SU-DHL-6 (cell line): ENCODE data around the gene PIPOX.

Experiments
- CTCF ChIP-seq: fragments of 200-600 bp; sonication (generic); IDR thresholded peaks from one replicate; pipeline ENCODE4 v1.5.1; 2017; ENCODE audit warnings: antibody characterized with exemption, mild to moderate bottlenecking, low read length, moderate library complexity; ENCODE audit not compliant: insufficient read depth, poor library complexity, severe bottlenecking
- EZH2phosphoT487 ChIP-seq: fragments of 200-600 bp; sonication (generic), shearing (Covaris generic); conservative IDR thresholded peaks from 2 replicates; pipeline ENCODE4 v1.6.1; 2018; ENCODE audit warnings: mild to moderate bottlenecking, antibody characterized with exemption, low read length, moderate library complexity, mixed read lengths

GRCh38 chr17:29062215-29062614, 19.3 kb downstream of the PIPOX start:
- TF ChIP-seq EZH2phosphoT487 (no peak), CTCF (no peak)
